CD4-positive, alpha-beta memory T cell (primary cell): ENCODE measurements around the gene RPL29. TPM values are rescaled to one million over a fixed set of nuclear protein-coding genes. Genes with fewer than 3 reads are reported as not detected.
"Not testable (repeated sequence)": the region's sequence is repeated elsewhere in the genome, so short reads cannot be mapped to it uniquely, and the experiment has no call there.

Experiments
- CTCF ChIA-PET: fragments of 350-600 bp; sonication (Branson Sonifier 250); formaldehyde crosslinking; loops from one replicate; lab custom pipeline; 2021; ENCODE audit warnings: inconsistent platforms; ENCODE audit not compliant: partially characterized antibody; lab: Charles Lee
- POLR2A ChIA-PET: fragments of 350-600 bp; sonication (Branson Sonifier 250); formaldehyde crosslinking; loops from one replicate; lab custom pipeline; 2021; ENCODE audit not compliant: partially characterized antibody; lab: Charles Lee
- DNase-seq, 5 donors: peaks; one replicate each; pipeline versions ENCODE4 v3.0.0 to v3.0.0-alpha.2; 2020 to 2022; ENCODE audit warnings: mixed read lengths in 1 of 5
- H3K27ac ChIP-seq: one replicate; pipeline ENCODE4 v1.7.0; 2013; ENCODE audit warnings: low read depth, low read length
- H3K27me3 ChIP-seq: 2 replicates; pipeline ENCODE4 v1.7.0; 2013; ENCODE audit warnings: mild to moderate bottlenecking, low read length, moderate library complexity; ENCODE audit not compliant: insufficient read depth
- H3K36me3 ChIP-seq: 2 replicates; pipeline ENCODE4 v1.7.0; 2013; ENCODE audit warnings: mild to moderate bottlenecking, low read length, moderate library complexity; ENCODE audit not compliant: insufficient read depth
- H3K4me1 ChIP-seq: 2 replicates; pipeline ENCODE4 v1.7.0; 2013; ENCODE audit warnings: mild to moderate bottlenecking, low read length, moderate library complexity; ENCODE audit not compliant: insufficient read depth
- H3K4me3 ChIP-seq, 2 donors: one replicate each; pipeline ENCODE4 v1.7.0; 2013; ENCODE audit warnings: low read length in 2 of 2, mild to moderate bottlenecking in 1 of 2
- H3K9me3 ChIP-seq, 2 donors: one replicate each; pipeline ENCODE4 v1.7.0; 2013; ENCODE audit warnings: low read length in 2 of 2, control low read depth in 1 of 2; ENCODE audit not compliant: control insufficient read depth in 1 of 2
- H3K27ac Mint-ChIP-seq, 7 donors: one replicate each; pipeline ENCODE4 v1.8.0; 2020 to 2021; ENCODE audit warnings: mixed read lengths in 7 of 7, mild to moderate bottlenecking in 6 of 7, inconsistent platforms in 3 of 7, moderate library complexity in 3 of 7
- H3K27me3 Mint-ChIP-seq, 2 donors: one replicate each; pipeline ENCODE4 v1.8.0; 2020 to 2021; ENCODE audit warnings: mixed read lengths in 2 of 2
- H3K36me3 Mint-ChIP-seq, 2 donors: one replicate each; pipeline ENCODE4 v1.8.0; 2020 to 2021; ENCODE audit warnings: mixed read lengths in 2 of 2, inconsistent platforms in 1 of 2, mild to moderate bottlenecking in 1 of 2
- H3K4me1 Mint-ChIP-seq, 4 donors: one replicate each; pipeline ENCODE4 v1.8.0; 2020 to 2021; ENCODE audit warnings: mixed read lengths in 4 of 4, mild to moderate bottlenecking in 1 of 4
- H3K4me3 Mint-ChIP-seq, 8 donors: one replicate each; pipeline ENCODE4 v1.8.0; 2020 to 2021; ENCODE audit warnings: mixed read lengths in 8 of 8, mild to moderate bottlenecking in 7 of 8, moderate library complexity in 6 of 8, inconsistent platforms in 3 of 8
- H3K9me3 Mint-ChIP-seq, 8 donors: one replicate each; pipeline ENCODE4 v1.8.0; 2020 to 2021; ENCODE audit warnings: mixed read lengths in 8 of 8, mild to moderate bottlenecking in 5 of 8, inconsistent platforms in 3 of 8, moderate library complexity in 1 of 8
- intact Hi-C: fragments of 100-400 bp; cut with micrococcal nuclease; formaldehyde crosslinking; loops from one replicate; pipeline ENCODE4 v1.15.1; 2023
- polyA plus RNA-seq, 2 donors: library from polyadenylated mRNA; unstranded; fragments of 300-500 nt; fragmentation: Illumina TruSeq; gene quantifications; one replicate each; pipeline ENCODE4 v1.2.3, GENCODE V29; 2021
- total RNA-seq, 2 experiments: library from RNA; stranded (reverse); gene quantifications; one replicate each; pipeline ENCODE4 v1.2.3, GENCODE V29; 2021

Gene RPL29
- total and polyA plus RNA-seq, 4 experiments from 2014 or later, result 967 to 1,467 (median 1,266) TPM

- Mint-ChIP-seq H3K27me3 (no peaks in the 10 kb centered on the region), H3K4me3 (no peak overlapping the region), H3K4me1 (no peaks in the 10 kb centered on the region), H3K9me3 (no peaks in the 10 kb centered on the region), H3K36me3 (no peaks in the 10 kb centered on the region), H3K27ac (peak overlapping the region in 1 of 7 donors; percentile 42)
- H3K4me3 ChIP-seq, result no peak overlapping the region
- no peaks in the 10 kb centered on the region for H3K9me3 ChIP-seq
- no peaks in the 10 kb centered on the region for H3K36me3 ChIP-seq
- no peaks in the 10 kb centered on the region for H3K27me3 ChIP-seq
- H3K27ac ChIP-seq, result no peak overlapping the region
- no peaks in the 10 kb centered on the region for H3K4me1 ChIP-seq
- CTCF ChIA-PET, result no interaction called here
- no peak for DNase-seq
- POLR2A ChIA-PET, result no interaction called here
- intact Hi-C loops, result no loop called here
These were observed 38.5 kb upstream of the RPL29 start for GRCh38 chr3:52034212-52034611.

DNA sequence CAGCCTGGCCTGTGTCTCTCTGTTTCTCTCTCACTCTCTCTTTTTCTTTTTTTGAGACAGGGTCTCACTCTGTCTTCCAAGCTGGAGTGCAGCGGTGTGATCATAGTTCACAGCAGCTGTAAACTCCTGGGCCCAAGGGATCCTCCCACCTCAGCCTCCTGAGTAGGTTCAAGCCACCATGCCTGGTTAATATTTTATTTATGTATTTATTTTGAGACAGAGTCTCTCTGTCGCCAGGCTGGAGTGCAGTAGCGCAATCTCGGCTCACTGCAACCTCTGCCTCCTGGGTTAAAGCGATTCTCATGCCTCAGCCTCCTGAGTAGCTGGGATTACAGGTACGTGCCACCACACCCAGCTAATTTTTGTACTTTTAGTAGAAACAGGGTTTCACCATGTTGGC lies 38.1 kb upstream of the RPL29 start:
- H3K9me3 Mint-ChIP-seq, POLR2A ChIA-PET, H3K4me3 ChIP-seq, H3K27ac ChIP-seq, intact Hi-C loops, H3K4me3 Mint-ChIP-seq, DNase-seq, H3K9me3 ChIP-seq, H3K4me1 Mint-ChIP-seq, H3K36me3 Mint-ChIP-seq, H3K36me3 ChIP-seq, H3K4me1 ChIP-seq, H3K27me3 ChIP-seq, H3K27me3 Mint-ChIP-seq: not testable (repeated sequence)
- CTCF ChIA-PET, result interaction anchor here (2.9 kb wide), 1 partner anchor 32 kb away, joined by 13 read pairs; no protein-coding TSS in a partner anchor
- H3K27ac Mint-ChIP-seq, result peak overlapping the region in 1 of 7 donors; percentile 62

- DNase-seq, result no peak
- no peaks in the 10 kb centered on the region for H3K9me3 Mint-ChIP-seq
- H3K27me3 Mint-ChIP-seq, result no peaks in the 10 kb centered on the region
- H3K36me3 ChIP-seq, result no peaks in the 10 kb centered on the region
- ChIA-PET CTCF (interaction anchor here (2.9 kb wide), 1 partner anchor 31 kb away, joined by 13 read pairs; no protein-coding TSS in a partner anchor), POLR2A (interaction anchor here (0.6 kb wide), 1 partner anchor 245 kb away, joined by 3 read pairs; no protein-coding TSS in a partner anchor)
- no peaks in the 10 kb centered on the region for H3K4me1 ChIP-seq
- no peaks in the 10 kb centered on the region for H3K27me3 ChIP-seq
- intact Hi-C loops, result no loop called here
- no peak overlapping the region for H3K27ac ChIP-seq
- H3K36me3 Mint-ChIP-seq, result no peaks in the 10 kb centered on the region
- no peak overlapping the region for H3K4me3 Mint-ChIP-seq
- H3K4me1 Mint-ChIP-seq, result no peaks in the 10 kb centered on the region
- no peak overlapping the region for H3K4me3 ChIP-seq
- no peak overlapping the region for H3K27ac Mint-ChIP-seq
- H3K9me3 ChIP-seq, result no peaks in the 10 kb centered on the region
These were observed 37.2 kb upstream of the RPL29 start for GRCh38 chr3:52032702-52033408.

- DNase-seq, result no peak
- no peak overlapping the region for H3K4me3 Mint-ChIP-seq
- Histone ChIP-seq H3K4me1 (no peaks in the 10 kb centered on the region), H3K9me3 (no peaks in the 10 kb centered on the region), H3K27ac (no peak overlapping the region), H3K36me3 (no peaks in the 10 kb centered on the region), H3K4me3 (no peak overlapping the region), H3K27me3 (no peaks in the 10 kb centered on the region)
- no peaks in the 10 kb centered on the region for H3K9me3 Mint-ChIP-seq
- ChIA-PET CTCF (interaction anchor here (2.9 kb wide), 1 partner anchor 30 kb away, joined by 13 read pairs; no protein-coding TSS in a partner anchor), POLR2A (no interaction called here)
- H3K36me3 Mint-ChIP-seq, result no peaks in the 10 kb centered on the region
- H3K4me1 Mint-ChIP-seq, result no peaks in the 10 kb centered on the region
- intact Hi-C loops, result no loop called here
- H3K27me3 Mint-ChIP-seq, result no peaks in the 10 kb centered on the region
- H3K27ac Mint-ChIP-seq, result peak overlapping the region in 1 of 7 donors; percentile 68
These were observed 36.2 kb upstream of the RPL29 start for GRCh38 chr3:52031896-52032295.

- H3K4me3 Mint-ChIP-seq, result no peak overlapping the region
- H3K27ac ChIP-seq, result no peak overlapping the region
- H3K9me3 ChIP-seq, result no peaks in the 10 kb centered on the region
- peak overlapping the region in 1 of 7 donors; percentile 59 for H3K27ac Mint-ChIP-seq
- H3K4me3 ChIP-seq, result no peak overlapping the region
- ChIA-PET CTCF (interaction anchor here (2.9 kb wide), 1 partner anchor 29 kb away, joined by 13 read pairs; no protein-coding TSS in a partner anchor), POLR2A (interaction anchor here (1.6 kb wide), 1 partner anchor 9 kb away, joined by 3 read pairs; no protein-coding TSS in a partner anchor)
- no peaks in the 10 kb centered on the region for H3K9me3 Mint-ChIP-seq
- H3K4me1 Mint-ChIP-seq, result peaks cover 0 to 5% (median 0%) of the 10 kb centered on the region in 4 donors
- H3K27me3 ChIP-seq, result no peaks in the 10 kb centered on the region
- intact Hi-C loops, result no loop called here
- H3K4me1 ChIP-seq, result no peaks in the 10 kb centered on the region
- H3K36me3 ChIP-seq, result no peaks in the 10 kb centered on the region
- DNase-seq, result no peak
- H3K27me3 Mint-ChIP-seq, result no peaks in the 10 kb centered on the region
- H3K36me3 Mint-ChIP-seq, result no peaks in the 10 kb centered on the region
These were observed 35.1 kb upstream of the RPL29 start for GRCh38 chr3:52030714-52031310.

- CTCF ChIA-PET, result interaction anchor here (1.7 kb wide), 1 partner anchor 28 kb away, joined by 6 read pairs; no protein-coding TSS in a partner anchor
- Mint-ChIP-seq H3K27ac (no peak overlapping the region), H3K9me3 (no peaks in the 10 kb centered on the region), H3K4me1 (peaks cover 0 to 16% (median 4%) of the 10 kb centered on the region in 4 donors), H3K27me3 (no peaks in the 10 kb centered on the region), H3K4me3 (no peak overlapping the region), H3K36me3 (no peaks in the 10 kb centered on the region)
- Histone ChIP-seq H3K36me3 (no peaks in the 10 kb centered on the region), H3K9me3 (no peaks in the 10 kb centered on the region), H3K4me3 (no peak overlapping the region), H3K27ac (no peak overlapping the region), H3K27me3 (no peaks in the 10 kb centered on the region), H3K4me1 (no peaks in the 10 kb centered on the region)
- no peak for DNase-seq
- intact Hi-C loops, result no loop called here
- POLR2A ChIA-PET, result no interaction called here
These were observed 33.8 kb upstream of the RPL29 start for GRCh38 chr3:52029535-52029934.

- ChIA-PET CTCF (interaction anchor here (1.7 kb wide), 1 partner anchor 28 kb away, joined by 6 read pairs; no protein-coding TSS in a partner anchor), POLR2A (interaction anchor here (1.5 kb wide), 1 partner anchor 27 kb away, joined by 3 read pairs; the partner anchor contains the start of gene DUSP7)
- Mint-ChIP-seq H3K27me3 (no peaks in the 10 kb centered on the region), H3K4me3 (no peak overlapping the region), H3K27ac (no peak overlapping the region), H3K4me1 (peaks cover 3 to 16% (median 6%) of the 10 kb centered on the region in 4 donors), H3K9me3 (no peaks in the 10 kb centered on the region), H3K36me3 (no peaks in the 10 kb centered on the region)
- Histone ChIP-seq H3K27me3 (no peaks in the 10 kb centered on the region), H3K4me3 (no peak overlapping the region), H3K9me3 (no peaks in the 10 kb centered on the region), H3K27ac (no peak overlapping the region), H3K4me1 (peaks cover 2% of the 10 kb centered on the region), H3K36me3 (no peaks in the 10 kb centered on the region)
- DNase-seq, result no peak
- intact Hi-C loops, result no loop called here
These were observed 33.4 kb upstream of the RPL29 start for GRCh38 chr3:52029053-52029452.
